Measurements from ENCODE around the gene LIN54. TPM values are rescaled to one million over a fixed set of nuclear protein-coding genes. Genes with fewer than 3 reads are reported as not detected.

Gene LIN54
- total and polyA plus RNA-seq, 9 of the 15 experiments (the other 6 are each of a cell fraction or from before 2014, with no cell fraction given), result 2.2 to 22.5 (median 15.8) TPM

DNA sequence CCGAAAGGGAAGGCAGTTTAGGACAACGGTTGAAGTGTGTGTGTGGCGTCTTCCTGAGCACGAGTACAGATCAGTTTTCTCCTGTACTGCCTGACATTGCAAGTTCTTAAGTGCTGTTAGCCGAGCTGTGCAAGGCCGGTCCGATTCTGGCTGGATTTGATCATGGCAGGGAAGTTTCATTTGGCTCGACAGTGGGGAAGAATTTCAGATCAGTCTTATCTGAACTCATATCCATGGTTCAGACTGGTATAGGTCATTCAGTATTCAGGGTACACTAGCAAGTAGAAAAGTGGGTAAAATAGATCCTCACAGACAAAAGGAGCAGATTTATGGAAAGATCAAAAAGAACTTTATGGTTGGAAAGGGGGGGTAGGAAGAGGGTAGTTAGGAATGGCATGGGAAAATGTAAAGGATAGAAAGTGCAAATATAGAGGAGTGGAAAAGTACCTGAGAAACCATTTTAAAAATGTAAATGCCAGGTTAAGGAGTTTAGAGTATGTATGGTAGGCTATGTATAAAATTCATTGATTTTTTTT lies 109.4 kb downstream of the LIN54 start (continued):
- TF ChIP-seq, protein P1, sequence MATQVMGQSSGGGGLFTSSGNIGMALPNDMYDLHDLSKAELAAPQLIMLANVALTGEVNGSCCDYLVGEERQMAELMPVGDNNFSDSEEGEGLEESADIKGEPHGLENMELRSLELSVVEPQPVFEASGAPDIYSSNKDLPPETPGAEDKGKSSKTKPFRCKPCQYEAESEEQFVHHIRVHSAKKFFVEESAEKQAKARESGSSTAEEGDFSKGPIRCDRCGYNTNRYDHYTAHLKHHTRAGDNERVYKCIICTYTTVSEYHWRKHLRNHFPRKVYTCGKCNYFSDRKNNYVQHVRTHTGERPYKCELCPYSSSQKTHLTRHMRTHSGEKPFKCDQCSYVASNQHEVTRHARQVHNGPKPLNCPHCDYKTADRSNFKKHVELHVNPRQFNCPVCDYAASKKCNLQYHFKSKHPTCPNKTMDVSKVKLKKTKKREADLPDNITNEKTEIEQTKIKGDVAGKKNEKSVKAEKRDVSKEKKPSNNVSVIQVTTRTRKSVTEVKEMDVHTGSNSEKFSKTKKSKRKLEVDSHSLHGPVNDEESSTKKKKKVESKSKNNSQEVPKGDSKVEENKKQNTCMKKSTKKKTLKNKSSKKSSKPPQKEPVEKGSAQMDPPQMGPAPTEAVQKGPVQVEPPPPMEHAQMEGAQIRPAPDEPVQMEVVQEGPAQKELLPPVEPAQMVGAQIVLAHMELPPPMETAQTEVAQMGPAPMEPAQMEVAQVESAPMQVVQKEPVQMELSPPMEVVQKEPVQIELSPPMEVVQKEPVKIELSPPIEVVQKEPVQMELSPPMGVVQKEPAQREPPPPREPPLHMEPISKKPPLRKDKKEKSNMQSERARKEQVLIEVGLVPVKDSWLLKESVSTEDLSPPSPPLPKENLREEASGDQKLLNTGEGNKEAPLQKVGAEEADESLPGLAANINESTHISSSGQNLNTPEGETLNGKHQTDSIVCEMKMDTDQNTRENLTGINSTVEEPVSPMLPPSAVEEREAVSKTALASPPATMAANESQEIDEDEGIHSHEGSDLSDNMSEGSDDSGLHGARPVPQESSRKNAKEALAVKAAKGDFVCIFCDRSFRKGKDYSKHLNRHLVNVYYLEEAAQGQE (IDR thresholded peaks at IDR 0.05; ENCODE audit: borderline replicate concordance), result no peak
- TF ChIP-seq, protein P1 (CRISPR knock-in tag; IDR thresholded peaks at IDR 0.05; ENCODE audit: low read depth), result 0 out of 2 replicates have a peak, but pooled peaks have one; percentile 1
- TF ChIP-seq MYBL2 (IDR thresholded peaks at IDR 0.05; ENCODE audit: low read depth) (peak; percentile 91), MYBL2 (CRISPR knock-in tag; IDR thresholded peaks at IDR 0.05; ENCODE audit: borderline replicate concordance) (no peak), ZBTB17 (CRISPR knock-in tag; IDR thresholded peaks at IDR 0.05) (0 out of 2 replicates have a peak, but pooled peaks have one; percentile 45), MTA2 (IDR thresholded peaks at IDR 0.05; ENCODE audit: low read depth) (peak; percentile 28; the same call in 1 of the 2 replicates), SIN3A (IDR thresholded peaks at IDR 0.05; ENCODE audit: borderline replicate concordance in 2 of 2, control insufficient read depth in 1 of 2, low read depth in 2 of 2, low read length in 2 of 2) (peak in 1 of 2 experiments; percentile 28; a peak in 1 of 4 replicates), CC2D1A (IDR thresholded peaks at IDR 0.05) (peak; percentile 33; the same call in 1 of the 2 replicates), SMARCE1 (IDR thresholded peaks at IDR 0.05) (peak; percentile 73), TEAD4 (IDR thresholded peaks at IDR 0.05; ENCODE audit: low read length) (peak; percentile 18; the same call in 1 of the 2 replicates), TEAD4 (CRISPR knock-in tag; IDR thresholded peaks at IDR 0.05; ENCODE audit: borderline replicate concordance) (no peak), ARHGAP35 (IDR thresholded peaks at IDR 0.05; ENCODE audit: partially characterized antibody) (peak; percentile 66), NCOA1 (IDR thresholded peaks at IDR 0.05; ENCODE audit: low read depth) (0 out of 2 replicates have a peak, but pooled peaks have one; percentile 10)
- TF ChIP-seq, protein P2, sequence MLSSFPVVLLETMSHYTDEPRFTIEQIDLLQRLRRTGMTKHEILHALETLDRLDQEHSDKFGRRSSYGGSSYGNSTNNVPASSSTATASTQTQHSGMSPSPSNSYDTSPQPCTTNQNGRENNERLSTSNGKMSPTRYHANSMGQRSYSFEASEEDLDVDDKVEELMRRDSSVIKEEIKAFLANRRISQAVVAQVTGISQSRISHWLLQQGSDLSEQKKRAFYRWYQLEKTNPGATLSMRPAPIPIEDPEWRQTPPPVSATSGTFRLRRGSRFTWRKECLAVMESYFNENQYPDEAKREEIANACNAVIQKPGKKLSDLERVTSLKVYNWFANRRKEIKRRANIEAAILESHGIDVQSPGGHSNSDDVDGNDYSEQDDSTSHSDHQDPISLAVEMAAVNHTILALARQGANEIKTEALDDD (IDR thresholded peaks at IDR 0.05), result 0 out of 2 replicates have a peak, but pooled peaks have one; percentile 19
- TF ChIP-seq, protein P3, sequence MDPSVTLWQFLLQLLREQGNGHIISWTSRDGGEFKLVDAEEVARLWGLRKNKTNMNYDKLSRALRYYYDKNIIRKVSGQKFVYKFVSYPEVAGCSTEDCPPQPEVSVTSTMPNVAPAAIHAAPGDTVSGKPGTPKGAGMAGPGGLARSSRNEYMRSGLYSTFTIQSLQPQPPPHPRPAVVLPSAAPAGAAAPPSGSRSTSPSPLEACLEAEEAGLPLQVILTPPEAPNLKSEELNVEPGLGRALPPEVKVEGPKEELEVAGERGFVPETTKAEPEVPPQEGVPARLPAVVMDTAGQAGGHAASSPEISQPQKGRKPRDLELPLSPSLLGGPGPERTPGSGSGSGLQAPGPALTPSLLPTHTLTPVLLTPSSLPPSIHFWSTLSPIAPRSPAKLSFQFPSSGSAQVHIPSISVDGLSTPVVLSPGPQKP (CRISPR knock-in tag; IDR thresholded peaks at IDR 0.05), result no peak
- TF ChIP-seq, protein P4, sequence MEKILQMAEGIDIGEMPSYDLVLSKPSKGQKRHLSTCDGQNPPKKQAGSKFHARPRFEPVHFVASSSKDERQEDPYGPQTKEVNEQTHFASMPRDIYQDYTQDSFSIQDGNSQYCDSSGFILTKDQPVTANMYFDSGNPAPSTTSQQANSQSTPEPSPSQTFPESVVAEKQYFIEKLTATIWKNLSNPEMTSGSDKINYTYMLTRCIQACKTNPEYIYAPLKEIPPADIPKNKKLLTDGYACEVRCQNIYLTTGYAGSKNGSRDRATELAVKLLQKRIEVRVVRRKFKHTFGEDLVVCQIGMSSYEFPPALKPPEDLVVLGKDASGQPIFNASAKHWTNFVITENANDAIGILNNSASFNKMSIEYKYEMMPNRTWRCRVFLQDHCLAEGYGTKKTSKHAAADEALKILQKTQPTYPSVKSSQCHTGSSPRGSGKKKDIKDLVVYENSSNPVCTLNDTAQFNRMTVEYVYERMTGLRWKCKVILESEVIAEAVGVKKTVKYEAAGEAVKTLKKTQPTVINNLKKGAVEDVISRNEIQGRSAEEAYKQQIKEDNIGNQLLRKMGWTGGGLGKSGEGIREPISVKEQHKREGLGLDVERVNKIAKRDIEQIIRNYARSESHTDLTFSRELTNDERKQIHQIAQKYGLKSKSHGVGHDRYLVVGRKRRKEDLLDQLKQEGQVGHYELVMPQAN (IDR thresholded peaks at IDR 0.05; ENCODE audit: borderline replicate concordance), result 0 out of 2 replicates have a peak, but pooled peaks have one; percentile 70
